ENCODE data around the gene NUDT14. TPM values are rescaled to one million over a fixed set of nuclear protein-coding genes. Genes with fewer than 3 reads are reported as not detected.

The NUDT14 gene
- total RNA-seq, 2 donors from 2014 or later: 32.9 to 36.5 TPM

GRCh38 chr14:105169776-105170655, 11.1 kb downstream of the NUDT14 start:
- intact Hi-C loops (cut with DNase I): no loop called here
- 88% methylated on average over 14 of the region's 22 CpGs for WGBS
- H3K9me3 ChIP-seq: no peaks in the 10 kb centered on the region
- TF ChIP-seq POLR2AphosphoS5 (IDR thresholded peaks at IDR 0.05) (no peak), POLR2A (IDR thresholded peaks at IDR 0.05) (no peak)
- TF ChIP-seq, protein P1, sequence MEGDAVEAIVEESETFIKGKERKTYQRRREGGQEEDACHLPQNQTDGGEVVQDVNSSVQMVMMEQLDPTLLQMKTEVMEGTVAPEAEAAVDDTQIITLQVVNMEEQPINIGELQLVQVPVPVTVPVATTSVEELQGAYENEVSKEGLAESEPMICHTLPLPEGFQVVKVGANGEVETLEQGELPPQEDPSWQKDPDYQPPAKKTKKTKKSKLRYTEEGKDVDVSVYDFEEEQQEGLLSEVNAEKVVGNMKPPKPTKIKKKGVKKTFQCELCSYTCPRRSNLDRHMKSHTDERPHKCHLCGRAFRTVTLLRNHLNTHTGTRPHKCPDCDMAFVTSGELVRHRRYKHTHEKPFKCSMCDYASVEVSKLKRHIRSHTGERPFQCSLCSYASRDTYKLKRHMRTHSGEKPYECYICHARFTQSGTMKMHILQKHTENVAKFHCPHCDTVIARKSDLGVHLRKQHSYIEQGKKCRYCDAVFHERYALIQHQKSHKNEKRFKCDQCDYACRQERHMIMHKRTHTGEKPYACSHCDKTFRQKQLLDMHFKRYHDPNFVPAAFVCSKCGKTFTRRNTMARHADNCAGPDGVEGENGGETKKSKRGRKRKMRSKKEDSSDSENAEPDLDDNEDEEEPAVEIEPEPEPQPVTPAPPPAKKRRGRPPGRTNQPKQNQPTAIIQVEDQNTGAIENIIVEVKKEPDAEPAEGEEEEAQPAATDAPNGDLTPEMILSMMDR (IDR thresholded peaks at IDR 0.05): no peak
- no peaks in the 10 kb centered on the region for H3K27me3 ChIP-seq (replicated peaks; ENCODE audit: insufficient read depth)
- no peak overlapping the region for H3K27ac ChIP-seq
- DNase-seq (ENCODE audit: low spot score): no peak
- H3K4me3 ChIP-seq: no peak overlapping the region
- H3K4me1 ChIP-seq (replicated peaks): no peaks in the 10 kb centered on the region
- H3K36me3 ChIP-seq: no peaks in the 10 kb centered on the region

GRCh38 chr14:105168979-105169507, 12.1 kb downstream of the NUDT14 start:
- no peaks in the 10 kb centered on the region for H3K36me3 ChIP-seq
- DNase-seq (ENCODE audit: low spot score): no peak
- intact Hi-C loops (cut with DNase I): no loop called here
- no peaks in the 10 kb centered on the region for H3K4me1 ChIP-seq (replicated peaks)
- no peak overlapping the region for H3K27ac ChIP-seq
- H3K9me3 ChIP-seq: no peaks in the 10 kb centered on the region
- H3K27me3 ChIP-seq (replicated peaks; ENCODE audit: insufficient read depth): no peaks in the 10 kb centered on the region
- WGBS: 22% methylated on average over 39 of the region's 54 CpGs
- peak overlapping the region; percentile 23 to 25 for H3K4me3 ChIP-seq
- TF ChIP-seq, protein P1 (IDR thresholded peaks at IDR 0.05): peak in 2 of 4 experiments; percentile 21 to 43
- TF ChIP-seq POLR2A (IDR thresholded peaks at IDR 0.05) (no peak), POLR2AphosphoS5 (IDR thresholded peaks at IDR 0.05) (no peak)

- peak within 1 kb of the TSS; percentile 33 to 45 for H3K4me3 ChIP-seq
- no peaks in the 10 kb centered on the region for H3K36me3 ChIP-seq
- H3K27ac ChIP-seq: no peak within 1 kb of the TSS
- intact Hi-C loops (cut with DNase I): no loop called here
- no peaks in the 10 kb centered on the region for H3K27me3 ChIP-seq (replicated peaks; ENCODE audit: insufficient read depth)
- DNase-seq (ENCODE audit: low spot score): peak; percentile 61
- TF ChIP-seq POLR2AphosphoS5 (IDR thresholded peaks at IDR 0.05) (no peak), POLR2A (IDR thresholded peaks at IDR 0.05) (peak; percentile 14)
- H3K9me3 ChIP-seq: no peaks in the 10 kb centered on the region
- WGBS: no CpG with 5 or more reads among the region's 84 CpGs
- no peaks in the 10 kb centered on the region for H3K4me1 ChIP-seq (replicated peaks)
Observed at GRCh38 chr14:105168496-105168978, 12.6 kb downstream of the NUDT14 start, which contains the start of gene JAG2. Gene JAG2, minus strand, starts transcription at chr14:105168776. Its CDS starts 356 bp downstream, at chr14:105168420.

- H3K27ac ChIP-seq: no peak overlapping the region
- peak overlapping the region; percentile 33 to 45 for H3K4me3 ChIP-seq
- WGBS: 0% methylated on average over 12 of the region's 46 CpGs
- H3K27me3 ChIP-seq (replicated peaks; ENCODE audit: insufficient read depth): no peaks in the 10 kb centered on the region
- no peaks in the 10 kb centered on the region for H3K36me3 ChIP-seq
- intact Hi-C loops (cut with DNase I): no loop called here
- H3K4me1 ChIP-seq (replicated peaks): no peaks in the 10 kb centered on the region
- DNase-seq (ENCODE audit: low spot score): no peak
- no peaks in the 10 kb centered on the region for H3K9me3 ChIP-seq
- TF ChIP-seq POLR2A (IDR thresholded peaks at IDR 0.05): no peak
- no peak for TF ChIP-seq POLR2AphosphoS5 (IDR thresholded peaks at IDR 0.05)
- TF ChIP-seq, protein P1 (IDR thresholded peaks at IDR 0.05): no peak
Observed at GRCh38 chr14:105168093-105168420, 13.1 kb downstream of the NUDT14 start.

DNA sequence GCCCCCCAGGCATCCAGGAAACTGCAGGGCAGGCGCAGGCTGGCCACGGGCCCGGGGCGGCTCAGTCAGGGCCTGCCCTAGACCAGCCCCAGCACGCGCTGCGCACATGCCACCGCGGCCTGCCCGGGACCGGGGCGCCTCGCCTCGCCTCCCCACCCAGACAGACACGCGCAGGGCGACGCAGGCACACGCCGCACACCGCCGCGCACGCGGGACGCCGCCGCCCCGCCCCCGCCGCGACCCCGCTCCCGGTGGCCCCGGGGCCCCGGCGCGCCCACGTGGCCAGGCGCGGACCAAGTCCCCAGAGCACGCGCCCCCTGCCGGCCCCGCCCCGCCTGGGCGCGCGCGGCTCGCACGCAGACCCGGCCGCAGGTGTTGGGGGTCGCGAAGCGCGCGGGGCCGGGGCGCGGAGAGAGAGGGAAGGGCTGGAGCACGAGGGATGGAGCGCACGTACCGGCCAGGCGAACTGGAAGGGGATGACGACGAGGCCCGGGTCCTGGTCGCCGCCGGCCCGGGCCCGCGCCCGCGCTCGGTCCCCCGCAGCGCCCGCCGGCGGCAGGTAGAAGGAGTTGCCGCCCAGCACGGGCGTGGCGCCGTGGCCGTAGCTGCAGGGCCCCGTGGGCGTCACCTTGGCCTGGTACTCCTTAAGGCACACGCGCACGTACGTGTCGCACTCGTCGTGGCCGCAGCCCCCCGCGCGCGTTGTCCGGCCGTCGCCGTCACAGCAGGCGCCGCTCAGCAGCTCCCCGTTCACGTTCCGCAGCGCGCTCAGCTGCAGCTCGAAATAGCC, 13.6 kb downstream of the NUDT14 start:
- Histone ChIP-seq H3K27ac (peak overlapping the region in 1 of 2 donors; percentile 37), H3K4me1 (replicated peaks) (no peaks in the 10 kb centered on the region), H3K27me3 (replicated peaks; ENCODE audit: insufficient read depth) (no peaks in the 10 kb centered on the region)

More for the DNA sequence above, 13.6 kb downstream of the NUDT14 start:
- Histone ChIP-seq H3K4me3 (peak overlapping the region; percentile 33 to 45), H3K36me3 (no peaks in the 10 kb centered on the region), H3K9me3 (no peaks in the 10 kb centered on the region)
- intact Hi-C loops (cut with DNase I): no loop called here
- WGBS: 4% methylated on average over 56 of the region's 116 CpGs
- TF ChIP-seq, protein P1 (IDR thresholded peaks at IDR 0.05): peak in 2 of 4 experiments; percentile 19 to 47
- no peak for TF ChIP-seq POLR2AphosphoS5 (IDR thresholded peaks at IDR 0.05)
- peak; percentile 46 for DNase-seq (ENCODE audit: low spot score)

All from prostate gland (tissue), 2 donors.